K562 (cell line): ENCODE results near the gene POLR2A. TPM values are rescaled to one million over a fixed set of nuclear protein-coding genes. Genes with fewer than 3 reads are reported as not detected.

Source experiments
- CBFA2T3 ChIP-seq: fragments of 450-650 bp; IDR thresholded peaks from 2 replicates; pipeline ENCODE4 v1.6.1; 2017
- CTBP1 ChIP-seq: fragments of 450-650 bp; IDR thresholded peaks from 2 replicates; pipeline ENCODE4 v1.6.1; 2016; ENCODE audit warnings: borderline replicate concordance
- FIP1L1 ChIP-seq: fragments of 200-400 bp; formaldehyde crosslinking; IDR thresholded peaks from 2 replicates; pipeline ENCODE4 v1.6.1; 2018; ENCODE audit warnings: mild to moderate bottlenecking, low read depth, low read length; ENCODE audit not compliant: poor library complexity, severe bottlenecking
- HOMEZ ChIP-seq: fragments of 250-450 bp; sonication (Bioruptor Pico); IDR thresholded peaks from 2 replicates; pipeline ENCODE4 v1.4.0; 2020; ENCODE audit warnings: mild to moderate bottlenecking, moderate library complexity
- ILK ChIP-seq: fragments of 450-650 bp; IDR thresholded peaks from 2 replicates; pipeline ENCODE4 v1.6.1; 2016; ENCODE audit warnings: missing genetic modification characterization, low read depth, mild to moderate bottlenecking, missing compliant biosample characterization, moderate library complexity, borderline replicate concordance
- NFATC3 ChIP-seq: fragments of 450-650 bp; IDR thresholded peaks from 2 replicates; pipeline ENCODE4 v1.6.1; 2017; ENCODE audit warnings: mild to moderate bottlenecking
- NFIC ChIP-seq: fragments of 450-650 bp; IDR thresholded peaks from 2 replicates; pipeline ENCODE4 v1.6.1; 2017; ENCODE audit warnings: mild to moderate bottlenecking, inconsistent platforms
- POLR2AphosphoS2 ChIP-seq: IDR thresholded peaks from 2 replicates; pipeline ENCODE4 v1.6.1; 2012; ENCODE audit warnings: low read length, improper control_type of control experiment
- PREB ChIP-seq: sonication (generic); formaldehyde crosslinking; IDR thresholded peaks from 2 replicates; pipeline ENCODE4 v1.8.1; 2023; ENCODE audit warnings: mild to moderate bottlenecking, missing genetic modification reagents
- RCOR1 ChIP-seq, 2 experiments: IDR thresholded peaks; 2 replicates each; pipeline ENCODE4 v1.6.1; 2012; ENCODE audit warnings: low read depth in 2 of 2, low read length in 2 of 2, borderline replicate concordance in 1 of 2, improper control_type of control experiment in 1 of 2
- RFX5 ChIP-seq: IDR thresholded peaks from 2 replicates; pipeline ENCODE4 v1.6.1; 2011; ENCODE audit warnings: low read depth, mild to moderate bottlenecking, improper control_type of control experiment, low read length
- SETDB1 ChIP-seq: IDR thresholded peaks from one replicate; pipeline ENCODE4 v1.6.1; 2012; ENCODE audit warnings: low read length, control low read depth, inconsistent platforms
- ZC3H11A ChIP-seq: IDR thresholded peaks from 2 replicates; pipeline ENCODE4 v1.6.1; 2012; ENCODE audit warnings: low read depth, low read length, improper control_type of control experiment
- ZNF717 ChIP-seq: fragments of 250-450 bp; sonication (Bioruptor Pico); IDR thresholded peaks from 2 replicates; pipeline ENCODE4 v1.5.0; 2021
- ZNF79 ChIP-seq: fragments of 250-450 bp; sonication (Bioruptor Pico); IDR thresholded peaks from 2 replicates; pipeline ENCODE4 v1.4.0; 2020; ENCODE audit warnings: low read depth, mild to moderate bottlenecking, moderate library complexity
- polyA plus RNA-seq, 8 experiments: library from polyadenylated mRNA; depleted of rRNA in 4 of 8; stranded (reverse) in 5 of 8; unstranded in 3 of 8; fragments of >200 nt; fragmentation: Nextera tagmentation in 2 of 8; fragmentation: Illumina TruSeq in 1 of 8; extraction: Ambion mirVana in 2 of 8; extraction: Trizol in 1 of 8; gene quantifications; 2 replicates each; pipeline versions ENCODE4 v1.2.1 to v1.2.3, GENCODE V29; 2011 to 2014; ENCODE audit warnings: inconsistent platforms in 1 of 8, missing spikeins in 1 of 8
- total RNA-seq, 7 experiments: library from RNA; depleted of rRNA in 6 of 7; stranded (reverse); fragments of >200 nt in 6 of 7; fragmentation: Illumina TruSeq in 2 of 7; extraction: Trizol in 2 of 7; gene quantifications; 2 replicates each; pipeline versions ENCODE4 v1.2.1 to v1.2.3, GENCODE V29; 2011 to 2021; ENCODE audit warnings: low replicate concordance in 1 of 7
- TF ChIP-seq, protein P1 (sequence below): fragments of 250-450 bp; sonication (Bioruptor Pico); IDR thresholded peaks from 2 replicates; pipeline ENCODE4 v1.6.1; 2021; ENCODE audit warnings: mild to moderate bottlenecking
- TF ChIP-seq, protein P2 (sequence below): fragments of 250-450 bp; sonication (Bioruptor Pico); IDR thresholded peaks from 2 replicates; pipeline ENCODE4 v1.5.0; 2021
- TF ChIP-seq, protein P3 (sequence below): fragments of 150-350 bp; IDR thresholded peaks from 2 replicates; pipeline ENCODE4 v1.6.1; 2014; ENCODE audit warnings: low read depth, mild to moderate bottlenecking, low read length, borderline replicate concordance
- TF ChIP-seq, protein P4 (sequence below): sonication (generic); formaldehyde crosslinking; IDR thresholded peaks from 2 replicates; pipeline ENCODE4 v1.8.0; 2022; ENCODE audit warnings: mild to moderate bottlenecking, missing genetic modification reagents, borderline replicate concordance

Gene POLR2A
- total and polyA plus RNA-seq, 9 of the 15 experiments (the other 6 are each of a cell fraction or from before 2014, with no cell fraction given): 1.3 to 109 (median 12.4) TPM

GRCh38 chr17:7466639-7467341 is 17.4 kb upstream of the POLR2A start (continued):
- TF ChIP-seq, protein P1, sequence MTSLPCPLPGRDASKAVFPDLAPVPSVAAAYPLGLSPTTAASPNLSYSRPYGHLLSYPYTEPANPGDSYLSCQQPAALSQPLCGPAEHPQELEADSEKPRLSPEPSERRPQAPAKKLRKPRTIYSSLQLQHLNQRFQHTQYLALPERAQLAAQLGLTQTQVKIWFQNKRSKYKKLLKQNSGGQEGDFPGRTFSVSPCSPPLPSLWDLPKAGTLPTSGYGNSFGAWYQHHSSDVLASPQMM (CRISPR knock-in tag): no peak
- TF ChIP-seq NFIC: peak; percentile 94
- TF ChIP-seq HOMEZ (CRISPR knock-in tag): no peak
- peak; percentile 73 for TF ChIP-seq CTBP1
- no peak for TF ChIP-seq NFATC3
- TF ChIP-seq, protein P2, sequence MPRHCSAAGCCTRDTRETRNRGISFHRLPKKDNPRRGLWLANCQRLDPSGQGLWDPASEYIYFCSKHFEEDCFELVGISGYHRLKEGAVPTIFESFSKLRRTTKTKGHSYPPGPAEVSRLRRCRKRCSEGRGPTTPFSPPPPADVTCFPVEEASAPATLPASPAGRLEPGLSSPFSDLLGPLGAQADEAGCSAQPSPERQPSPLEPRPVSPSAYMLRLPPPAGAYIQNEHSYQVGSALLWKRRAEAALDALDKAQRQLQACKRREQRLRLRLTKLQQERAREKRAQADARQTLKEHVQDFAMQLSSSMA (CRISPR knock-in tag): no peak
- no peak for TF ChIP-seq ILK
- TF ChIP-seq, protein P3, sequence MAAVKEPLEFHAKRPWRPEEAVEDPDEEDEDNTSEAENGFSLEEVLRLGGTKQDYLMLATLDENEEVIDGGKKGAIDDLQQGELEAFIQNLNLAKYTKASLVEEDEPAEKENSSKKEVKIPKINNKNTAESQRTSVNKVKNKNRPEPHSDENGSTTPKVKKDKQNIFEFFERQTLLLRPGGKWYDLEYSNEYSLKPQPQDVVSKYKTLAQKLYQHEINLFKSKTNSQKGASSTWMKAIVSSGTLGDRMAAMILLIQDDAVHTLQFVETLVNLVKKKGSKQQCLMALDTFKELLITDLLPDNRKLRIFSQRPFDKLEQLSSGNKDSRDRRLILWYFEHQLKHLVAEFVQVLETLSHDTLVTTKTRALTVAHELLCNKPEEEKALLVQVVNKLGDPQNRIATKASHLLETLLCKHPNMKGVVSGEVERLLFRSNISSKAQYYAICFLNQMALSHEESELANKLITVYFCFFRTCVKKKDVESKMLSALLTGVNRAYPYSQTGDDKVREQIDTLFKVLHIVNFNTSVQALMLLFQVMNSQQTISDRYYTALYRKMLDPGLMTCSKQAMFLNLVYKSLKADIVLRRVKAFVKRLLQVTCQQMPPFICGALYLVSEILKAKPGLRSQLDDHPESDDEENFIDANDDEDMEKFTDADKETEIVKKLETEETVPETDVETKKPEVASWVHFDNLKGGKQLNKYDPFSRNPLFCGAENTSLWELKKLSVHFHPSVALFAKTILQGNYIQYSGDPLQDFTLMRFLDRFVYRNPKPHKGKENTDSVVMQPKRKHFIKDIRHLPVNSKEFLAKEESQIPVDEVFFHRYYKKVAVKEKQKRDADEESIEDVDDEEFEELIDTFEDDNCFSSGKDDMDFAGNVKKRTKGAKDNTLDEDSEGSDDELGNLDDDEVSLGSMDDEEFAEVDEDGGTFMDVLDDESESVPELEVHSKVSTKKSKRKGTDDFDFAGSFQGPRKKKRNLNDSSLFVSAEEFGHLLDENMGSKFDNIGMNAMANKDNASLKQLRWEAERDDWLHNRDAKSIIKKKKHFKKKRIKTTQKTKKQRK: no peak
- TF ChIP-seq, protein P4, sequence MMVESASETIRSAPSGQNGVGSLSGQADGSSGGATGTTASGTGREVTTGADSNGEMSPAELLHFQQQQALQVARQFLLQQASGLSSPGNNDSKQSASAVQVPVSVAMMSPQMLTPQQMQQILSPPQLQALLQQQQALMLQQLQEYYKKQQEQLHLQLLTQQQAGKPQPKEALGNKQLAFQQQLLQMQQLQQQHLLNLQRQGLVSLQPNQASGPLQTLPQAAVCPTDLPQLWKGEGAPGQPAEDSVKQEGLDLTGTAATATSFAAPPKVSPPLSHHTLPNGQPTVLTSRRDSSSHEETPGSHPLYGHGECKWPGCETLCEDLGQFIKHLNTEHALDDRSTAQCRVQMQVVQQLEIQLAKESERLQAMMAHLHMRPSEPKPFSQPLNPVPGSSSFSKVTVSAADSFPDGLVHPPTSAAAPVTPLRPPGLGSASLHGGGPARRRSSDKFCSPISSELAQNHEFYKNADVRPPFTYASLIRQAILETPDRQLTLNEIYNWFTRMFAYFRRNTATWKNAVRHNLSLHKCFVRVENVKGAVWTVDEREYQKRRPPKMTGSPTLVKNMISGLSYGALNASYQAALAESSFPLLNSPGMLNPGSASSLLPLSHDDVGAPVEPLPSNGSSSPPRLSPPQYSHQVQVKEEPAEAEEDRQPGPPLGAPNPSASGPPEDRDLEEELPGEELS: no peak
- TF ChIP-seq POLR2AphosphoS2: no peak
- peak; percentile 79; the same call in 1 of the 2 replicates for TF ChIP-seq ZC3H11A
- TF ChIP-seq ZNF717 (CRISPR knock-in tag): no peak
- no peak for TF ChIP-seq SETDB1
- no peak for TF ChIP-seq PREB (CRISPR knock-in tag)
- peak; percentile 19; the same call in 1 of the 2 replicates for TF ChIP-seq CBFA2T3
- TF ChIP-seq RCOR1 (IDR thresholded peaks at IDR 0.05; ENCODE audit: borderline replicate concordance in 1 of 2, low read depth in 2 of 2, low read length in 2 of 2): peak; percentile 39 to 81; a peak in 2 of 4 replicates
- no peak for TF ChIP-seq ZNF79 (CRISPR knock-in tag)
- no peak for TF ChIP-seq RFX5
- no peak for TF ChIP-seq FIP1L1
